HUES64 (cell line): ENCODE measurements around the gene ANGPTL8.

Experiments used
- H3K27ac ChIP-seq: 2 replicates; pipeline ENCODE4 v1.7.0; 2013; ENCODE audit warnings: low read depth, low read length, inconsistent platforms
- H3K27me3 ChIP-seq: 2 replicates; pipeline ENCODE4 v1.6.1; 2013; ENCODE audit warnings: mild to moderate bottlenecking, low read length; ENCODE audit not compliant: insufficient read depth
- H3K36me3 ChIP-seq: 2 replicates; pipeline ENCODE4 v1.6.1; 2013; ENCODE audit warnings: mild to moderate bottlenecking, low read length; ENCODE audit not compliant: insufficient read depth
- H3K4me1 ChIP-seq: 2 replicates; pipeline ENCODE4 v1.6.1; 2013; ENCODE audit warnings: mild to moderate bottlenecking, low read length, moderate library complexity; ENCODE audit not compliant: insufficient read depth
- H3K4me3 ChIP-seq: 2 replicates; pipeline ENCODE4 v1.5.1; 2013; ENCODE audit warnings: mild to moderate bottlenecking, low read length, moderate library complexity
- H3K9ac ChIP-seq: 2 replicates; pipeline ENCODE4 v1.6.1; 2013; ENCODE audit warnings: mild to moderate bottlenecking, low read depth, low read length
- H3K9me3 ChIP-seq: 2 replicates; pipeline ENCODE4 v1.6.1; 2013; ENCODE audit warnings: low read depth, low read length; ENCODE audit not compliant: insufficient read depth
- WGBS: fragments of 150-250, 120-280 bp; methylation state at CpG from one replicate; pipeline ENCODE4 v1.1.7; 2013; ENCODE audit warnings: missing lambda C conversion rate; 5-methylcytosine and 5-hydroxymethylcytosine counted together

ANGPTL8 gene

DNA sequence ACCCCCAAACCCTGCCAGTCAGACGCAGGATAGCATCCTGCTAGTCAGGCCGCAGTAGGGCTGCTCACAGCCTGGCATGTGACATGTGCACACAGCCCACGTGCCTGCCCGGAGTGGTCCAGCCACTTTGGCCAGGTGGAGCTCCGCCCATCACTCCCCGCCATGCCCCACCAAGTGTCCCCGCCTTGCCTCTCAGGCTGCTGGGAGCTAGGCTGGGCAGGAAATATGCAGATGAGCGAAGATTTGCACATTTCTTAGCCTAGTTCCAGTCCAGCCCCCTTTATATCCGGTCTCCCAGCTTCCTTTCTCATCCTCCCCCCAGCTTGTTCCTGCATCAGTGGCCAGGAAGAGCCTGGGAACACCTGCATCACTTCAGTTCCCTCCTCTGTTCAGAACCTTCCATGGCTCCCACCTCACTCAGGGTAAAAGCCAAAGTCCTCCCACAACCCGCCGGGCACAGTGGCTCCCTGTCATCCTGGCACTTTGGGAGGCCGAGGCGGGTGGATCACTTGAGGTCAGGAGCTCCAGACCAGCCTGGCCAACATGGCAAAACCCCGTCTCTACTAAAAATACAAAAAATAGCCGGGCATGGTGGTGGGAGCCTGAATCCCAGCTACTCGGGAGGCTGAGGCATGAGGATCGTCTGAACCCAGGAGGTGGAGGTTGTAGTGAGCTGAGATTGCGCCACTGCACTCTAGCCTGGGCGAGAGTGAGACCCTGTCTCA, 25.2 kb downstream of the ANGPTL8 start:
- Histone ChIP-seq H3K36me3 (no peaks in the 10 kb centered on the region), H3K4me1 (no peaks in the 10 kb centered on the region), H3K9ac (no peak overlapping the region), H3K4me3 (no peak overlapping the region), H3K27ac (no peak overlapping the region), H3K27me3 (no peaks in the 10 kb centered on the region), H3K9me3 (no peaks in the 10 kb centered on the region)
- 84% methylated on average over 19 of the region's 19 CpGs for WGBS

DNA sequence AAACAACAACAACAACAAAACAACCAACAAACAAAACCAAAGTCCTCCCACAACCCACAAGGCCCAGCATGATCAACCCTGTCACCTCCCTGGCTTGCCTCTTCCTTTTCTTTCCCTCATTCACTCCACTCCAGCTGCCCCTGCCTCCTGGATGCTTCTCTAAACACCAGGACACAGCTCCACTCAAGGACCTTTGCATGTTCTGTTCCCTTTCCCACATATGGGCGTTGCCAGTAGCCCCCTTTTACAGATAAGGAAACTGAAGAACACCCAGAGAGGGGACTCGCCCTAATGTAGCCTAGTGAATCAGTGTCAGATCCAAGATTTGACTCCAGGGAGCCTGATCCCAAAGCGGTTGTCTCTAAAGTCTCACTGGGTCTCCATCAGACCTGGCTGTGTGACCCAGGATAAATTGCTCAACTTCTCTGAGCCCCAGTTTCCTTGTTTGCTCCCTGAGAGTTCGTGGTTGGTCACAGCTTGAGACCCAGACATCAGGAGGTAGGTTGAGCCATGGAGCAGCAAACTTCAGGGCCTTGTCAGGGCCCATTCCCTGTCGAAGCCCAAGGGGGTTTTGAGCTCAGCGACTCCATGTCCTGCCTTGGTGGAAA, 25.9 kb downstream of the ANGPTL8 start:
- Histone ChIP-seq H3K27me3 (no peaks in the 10 kb centered on the region), H3K9me3 (no peaks in the 10 kb centered on the region), H3K4me1 (no peaks in the 10 kb centered on the region), H3K36me3 (no peaks in the 10 kb centered on the region), H3K9ac (no peak overlapping the region), H3K4me3 (no peak overlapping the region), H3K27ac (no peak overlapping the region)
- 86% methylated on average over 6 of the region's 6 CpGs for WGBS

- no peak overlapping the region for H3K9ac ChIP-seq
- no peaks in the 10 kb centered on the region for H3K27me3 ChIP-seq
- no peak overlapping the region for H3K27ac ChIP-seq
- no peaks in the 10 kb centered on the region for H3K36me3 ChIP-seq
- 82% methylated on average over 11 of the region's 11 CpGs for WGBS
- no peaks in the 10 kb centered on the region for H3K9me3 ChIP-seq
- no peaks in the 10 kb centered on the region for H3K4me1 ChIP-seq
- H3K4me3 ChIP-seq, result no peak overlapping the region
Observed at GRCh38 chr19:11265785-11266236, 26.4 kb downstream of the ANGPTL8 start.

- 92% methylated on average over 10 of the region's 10 CpGs for WGBS
Observed at GRCh38 chr19:11267316-11268085, 28.1 kb downstream of the ANGPTL8 start.

DNA sequence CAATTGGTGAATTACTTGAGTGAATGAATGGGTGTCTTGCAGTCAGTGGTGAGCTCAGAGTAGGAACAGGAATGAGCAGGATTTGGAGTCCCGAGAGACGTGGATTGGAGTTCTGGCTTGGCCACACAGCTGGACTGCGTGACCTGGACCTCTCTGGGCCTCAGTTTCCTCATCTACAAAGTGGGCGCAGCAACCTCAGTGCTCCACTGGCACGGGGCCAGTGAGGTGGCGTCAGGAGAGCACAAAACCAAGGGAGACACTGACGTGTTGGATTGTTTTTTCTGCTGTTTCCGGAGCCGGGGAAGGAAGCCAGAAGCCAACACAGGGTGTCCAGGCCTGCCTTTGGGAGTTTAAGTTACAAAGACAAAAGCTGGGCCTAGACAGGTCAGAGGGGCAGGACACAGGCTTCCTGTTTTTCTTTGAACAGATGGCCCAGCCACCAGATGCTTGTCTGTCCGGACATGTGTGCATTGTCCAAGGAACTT, 29.4 kb downstream of the ANGPTL8 start:
- no peaks in the 10 kb centered on the region for H3K36me3 ChIP-seq
- H3K4me3 ChIP-seq, result no peak overlapping the region
- H3K4me1 ChIP-seq, result no peaks in the 10 kb centered on the region
- 86% methylated on average over 10 of the region's 10 CpGs for WGBS
- H3K27ac ChIP-seq, result no peak overlapping the region
- no peak overlapping the region for H3K9ac ChIP-seq
- H3K27me3 ChIP-seq, result no peaks in the 10 kb centered on the region
- H3K9me3 ChIP-seq, result no peaks in the 10 kb centered on the region

More at GRCh38 chr19:11267316-11268085, 28.1 kb downstream of the ANGPTL8 start:
- no peak overlapping the region for H3K9ac ChIP-seq
- H3K27me3 ChIP-seq, result no peaks in the 10 kb centered on the region
- H3K36me3 ChIP-seq, result no peaks in the 10 kb centered on the region
- H3K4me3 ChIP-seq, result no peak overlapping the region
- no peak overlapping the region for H3K27ac ChIP-seq
- no peaks in the 10 kb centered on the region for H3K9me3 ChIP-seq
- H3K4me1 ChIP-seq, result no peaks in the 10 kb centered on the region

DNA sequence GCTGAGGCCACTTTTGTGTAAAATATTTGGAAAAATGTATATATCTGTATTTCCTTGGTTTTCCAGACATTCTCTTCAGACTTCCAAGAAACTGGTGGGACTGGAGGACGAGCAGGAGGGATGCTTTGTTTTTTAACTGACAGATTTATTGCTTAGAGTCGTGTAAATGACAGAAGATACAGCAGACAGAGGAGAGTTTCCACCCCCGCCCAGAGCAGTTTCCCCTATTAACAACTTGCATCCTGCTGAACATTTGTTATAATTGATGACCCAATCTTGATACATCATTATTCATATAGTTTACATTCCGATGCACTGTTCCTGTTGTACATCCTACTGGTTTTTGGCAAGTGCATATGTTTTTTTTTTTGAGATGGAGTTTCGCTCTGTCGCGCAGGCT, 30.0 kb downstream of the ANGPTL8 start:
- no peaks in the 10 kb centered on the region for H3K4me1 ChIP-seq
- H3K9ac ChIP-seq, result no peak overlapping the region
- H3K9me3 ChIP-seq, result no peaks in the 10 kb centered on the region
- H3K4me3 ChIP-seq, result no peak overlapping the region
- no peak overlapping the region for H3K27ac ChIP-seq
- H3K27me3 ChIP-seq, result no peaks in the 10 kb centered on the region
- 66% methylated on average over 7 of the region's 7 CpGs for WGBS
- no peaks in the 10 kb centered on the region for H3K36me3 ChIP-seq

DNA sequence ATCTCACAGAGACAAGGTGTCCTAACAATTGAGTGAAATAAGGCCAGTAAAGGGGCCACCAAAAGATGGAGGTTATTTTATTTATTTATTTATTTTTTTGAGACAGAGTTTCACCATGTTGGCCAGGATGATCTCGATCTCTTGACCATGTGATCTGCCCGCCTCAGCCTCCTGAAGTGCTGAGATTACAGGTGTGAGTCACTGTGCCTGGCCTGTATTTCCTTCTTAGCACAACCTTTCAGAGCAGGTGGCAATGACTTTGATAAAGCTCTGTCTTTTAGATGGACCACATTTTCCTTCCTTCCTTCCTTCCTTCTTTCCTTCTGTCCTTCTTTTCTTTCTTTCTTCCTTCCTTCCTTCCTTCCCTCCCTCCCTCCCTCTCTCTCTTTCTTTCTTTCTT, 33.9 kb downstream of the ANGPTL8 start:
- no peak overlapping the region for H3K9ac ChIP-seq
- no peak overlapping the region for H3K4me3 ChIP-seq
- H3K4me1 ChIP-seq, result peaks cover 7% of the 10 kb centered on the region; the same call in 1 of the 2 replicates
- no peak overlapping the region for H3K27ac ChIP-seq
- H3K36me3 ChIP-seq, result no peaks in the 10 kb centered on the region
- WGBS, result 81% methylated on average over 2 of the region's 2 CpGs
- H3K9me3 ChIP-seq, result 0 out of 2 replicates have a peak, but pooled peaks cover 3% of the 10 kb centered on the region
- no peaks in the 10 kb centered on the region for H3K27me3 ChIP-seq

DNA sequence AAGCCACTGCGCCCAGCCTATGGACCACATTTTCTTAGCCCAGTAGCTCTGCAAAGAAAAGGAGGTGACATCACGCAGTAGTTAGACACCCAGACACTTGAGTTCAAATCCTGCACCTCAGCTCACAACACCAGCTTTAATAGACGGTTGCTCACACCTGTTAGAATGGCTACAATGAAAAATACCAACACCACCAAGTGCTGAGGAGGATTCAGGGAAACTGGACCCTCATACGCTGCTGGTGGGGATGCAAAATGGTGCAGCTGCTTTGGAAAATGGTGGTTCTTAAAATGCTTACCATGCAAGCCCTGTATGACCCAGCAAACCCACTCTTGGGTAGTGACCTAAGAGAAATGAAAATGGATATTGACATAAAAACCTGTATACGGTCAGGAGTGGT, 34.6 kb downstream of the ANGPTL8 start:
- Histone ChIP-seq H3K4me1 (peaks cover 7% of the 10 kb centered on the region; the same call in 1 of the 2 replicates), H3K9ac (no peak overlapping the region), H3K4me3 (no peak overlapping the region), H3K36me3 (no peaks in the 10 kb centered on the region), H3K27ac (no peak overlapping the region), H3K27me3 (no peaks in the 10 kb centered on the region), H3K9me3 (0 out of 2 replicates have a peak, but pooled peaks cover 3% of the 10 kb centered on the region)
- WGBS, result 72% methylated on average over 5 of the region's 5 CpGs

DNA sequence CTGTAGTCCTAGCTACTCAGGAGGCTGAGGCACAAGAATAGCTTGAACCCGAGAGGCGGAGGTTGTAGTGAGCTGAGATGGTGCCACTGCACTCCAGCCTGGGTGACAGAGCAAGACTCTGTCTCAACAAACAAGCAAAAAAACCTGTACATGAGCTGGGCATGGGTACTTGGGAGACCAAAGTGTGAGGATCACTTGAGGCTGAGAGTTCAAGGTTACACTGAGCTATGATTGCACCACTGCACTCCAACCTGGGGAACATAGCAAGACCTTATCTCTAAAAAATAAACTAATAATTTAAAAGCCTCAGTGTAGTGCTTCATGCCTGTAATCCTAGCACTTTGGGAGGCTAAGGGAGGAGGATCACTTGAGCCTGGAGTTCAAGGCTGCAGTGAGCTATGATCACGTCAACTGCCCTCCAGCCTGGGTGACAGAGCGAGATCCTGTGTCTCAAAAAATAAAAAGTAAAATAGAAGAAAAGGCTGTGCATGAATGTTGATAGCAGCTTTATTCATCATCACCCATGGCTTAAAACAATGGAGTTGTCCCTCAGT, 35.2 kb downstream of the ANGPTL8 start:
- Histone ChIP-seq H3K4me3 (no peak overlapping the region), H3K4me1 (peaks cover 7% of the 10 kb centered on the region; the same call in 1 of the 2 replicates), H3K9ac (no peak overlapping the region), H3K27me3 (no peaks in the 10 kb centered on the region), H3K36me3 (no peaks in the 10 kb centered on the region), H3K27ac (no peak overlapping the region), H3K9me3 (0 out of 2 replicates have a peak, but pooled peaks cover 3% of the 10 kb centered on the region)
- WGBS, result 70% methylated on average over 4 of the region's 4 CpGs

- Histone ChIP-seq H3K27ac (no peak overlapping the region), H3K36me3 (no peaks in the 10 kb centered on the region), H3K9ac (no peak overlapping the region), H3K4me3 (no peak overlapping the region), H3K27me3 (no peaks in the 10 kb centered on the region), H3K9me3 (0 out of 2 replicates have a peak, but pooled peaks cover 3% of the 10 kb centered on the region), H3K4me1 (peaks cover 7% of the 10 kb centered on the region; the same call in 1 of the 2 replicates)
- 86% methylated on average over 5 of the region's 6 CpGs for WGBS
Observed at GRCh38 chr19:11278670-11279069, 39.3 kb downstream of the ANGPTL8 start.
